ENCODE measurements around the gene SUSD2.

DNA sequence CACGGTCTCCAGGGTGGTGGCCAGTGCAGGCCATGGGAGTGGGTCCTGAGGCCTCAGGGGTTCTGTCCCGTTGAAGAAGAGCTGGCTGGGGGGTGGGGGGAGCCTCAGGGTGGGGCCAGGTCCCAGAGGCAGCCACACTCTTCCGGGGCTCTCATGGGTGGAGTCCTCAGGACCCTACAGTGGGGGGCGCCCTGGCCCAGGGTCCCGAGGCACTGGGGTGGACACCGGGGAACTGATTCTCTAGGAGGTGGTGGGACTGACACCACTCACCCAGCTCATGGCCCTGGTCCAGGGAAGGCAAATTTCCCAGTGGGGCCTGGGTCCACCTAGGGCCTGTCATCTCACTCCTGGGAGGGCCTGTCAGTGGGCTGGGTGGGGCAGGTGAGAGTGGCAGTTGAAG, 50.8 kb downstream of the SUSD2 start:
- TF ChIP-seq, protein P1, sequence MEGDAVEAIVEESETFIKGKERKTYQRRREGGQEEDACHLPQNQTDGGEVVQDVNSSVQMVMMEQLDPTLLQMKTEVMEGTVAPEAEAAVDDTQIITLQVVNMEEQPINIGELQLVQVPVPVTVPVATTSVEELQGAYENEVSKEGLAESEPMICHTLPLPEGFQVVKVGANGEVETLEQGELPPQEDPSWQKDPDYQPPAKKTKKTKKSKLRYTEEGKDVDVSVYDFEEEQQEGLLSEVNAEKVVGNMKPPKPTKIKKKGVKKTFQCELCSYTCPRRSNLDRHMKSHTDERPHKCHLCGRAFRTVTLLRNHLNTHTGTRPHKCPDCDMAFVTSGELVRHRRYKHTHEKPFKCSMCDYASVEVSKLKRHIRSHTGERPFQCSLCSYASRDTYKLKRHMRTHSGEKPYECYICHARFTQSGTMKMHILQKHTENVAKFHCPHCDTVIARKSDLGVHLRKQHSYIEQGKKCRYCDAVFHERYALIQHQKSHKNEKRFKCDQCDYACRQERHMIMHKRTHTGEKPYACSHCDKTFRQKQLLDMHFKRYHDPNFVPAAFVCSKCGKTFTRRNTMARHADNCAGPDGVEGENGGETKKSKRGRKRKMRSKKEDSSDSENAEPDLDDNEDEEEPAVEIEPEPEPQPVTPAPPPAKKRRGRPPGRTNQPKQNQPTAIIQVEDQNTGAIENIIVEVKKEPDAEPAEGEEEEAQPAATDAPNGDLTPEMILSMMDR (IDR thresholded peaks at IDR 0.05), result no peak
- TF ChIP-seq POLR2A (IDR thresholded peaks at IDR 0.05), result no peak
